ENCODE results near the gene QSOX2.

Gene QSOX2

DNA sequence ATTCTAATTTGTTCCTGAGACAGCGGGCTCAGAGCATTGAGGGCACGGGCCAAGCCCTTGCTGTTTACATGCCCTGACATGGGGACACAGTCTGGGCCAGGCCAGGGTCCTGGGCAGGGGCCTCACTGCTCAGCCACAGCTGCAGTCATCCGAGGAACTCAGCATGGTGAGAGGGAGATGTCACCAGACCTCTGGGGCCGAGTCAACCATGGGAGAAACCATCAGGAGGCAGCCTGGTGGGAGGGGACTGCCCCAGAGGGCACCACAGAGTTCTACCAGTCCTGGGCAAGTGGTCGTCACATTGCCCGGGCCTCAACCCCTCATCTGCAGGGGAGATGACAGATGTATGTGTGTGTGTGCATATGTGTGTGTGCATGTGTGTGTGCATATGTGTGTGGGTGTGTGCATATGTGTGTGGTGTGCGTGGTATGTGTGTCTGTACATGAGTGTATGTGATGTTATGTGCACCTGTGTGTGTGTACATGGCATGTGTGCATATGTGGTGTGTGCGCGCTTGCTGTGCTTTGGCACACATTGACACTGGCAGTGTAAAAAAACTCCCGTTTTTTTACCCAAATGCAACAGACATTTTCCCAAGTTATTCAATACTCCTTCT, 84.5 kb downstream of the QSOX2 start:
- DNase-seq (ENCODE audit: extremely low read depth, low read depth): no peak
- TF ChIP-seq, protein P1, sequence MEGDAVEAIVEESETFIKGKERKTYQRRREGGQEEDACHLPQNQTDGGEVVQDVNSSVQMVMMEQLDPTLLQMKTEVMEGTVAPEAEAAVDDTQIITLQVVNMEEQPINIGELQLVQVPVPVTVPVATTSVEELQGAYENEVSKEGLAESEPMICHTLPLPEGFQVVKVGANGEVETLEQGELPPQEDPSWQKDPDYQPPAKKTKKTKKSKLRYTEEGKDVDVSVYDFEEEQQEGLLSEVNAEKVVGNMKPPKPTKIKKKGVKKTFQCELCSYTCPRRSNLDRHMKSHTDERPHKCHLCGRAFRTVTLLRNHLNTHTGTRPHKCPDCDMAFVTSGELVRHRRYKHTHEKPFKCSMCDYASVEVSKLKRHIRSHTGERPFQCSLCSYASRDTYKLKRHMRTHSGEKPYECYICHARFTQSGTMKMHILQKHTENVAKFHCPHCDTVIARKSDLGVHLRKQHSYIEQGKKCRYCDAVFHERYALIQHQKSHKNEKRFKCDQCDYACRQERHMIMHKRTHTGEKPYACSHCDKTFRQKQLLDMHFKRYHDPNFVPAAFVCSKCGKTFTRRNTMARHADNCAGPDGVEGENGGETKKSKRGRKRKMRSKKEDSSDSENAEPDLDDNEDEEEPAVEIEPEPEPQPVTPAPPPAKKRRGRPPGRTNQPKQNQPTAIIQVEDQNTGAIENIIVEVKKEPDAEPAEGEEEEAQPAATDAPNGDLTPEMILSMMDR (IDR thresholded peaks at IDR 0.05; ENCODE audit: low read depth, low read length): no peak

DNA sequence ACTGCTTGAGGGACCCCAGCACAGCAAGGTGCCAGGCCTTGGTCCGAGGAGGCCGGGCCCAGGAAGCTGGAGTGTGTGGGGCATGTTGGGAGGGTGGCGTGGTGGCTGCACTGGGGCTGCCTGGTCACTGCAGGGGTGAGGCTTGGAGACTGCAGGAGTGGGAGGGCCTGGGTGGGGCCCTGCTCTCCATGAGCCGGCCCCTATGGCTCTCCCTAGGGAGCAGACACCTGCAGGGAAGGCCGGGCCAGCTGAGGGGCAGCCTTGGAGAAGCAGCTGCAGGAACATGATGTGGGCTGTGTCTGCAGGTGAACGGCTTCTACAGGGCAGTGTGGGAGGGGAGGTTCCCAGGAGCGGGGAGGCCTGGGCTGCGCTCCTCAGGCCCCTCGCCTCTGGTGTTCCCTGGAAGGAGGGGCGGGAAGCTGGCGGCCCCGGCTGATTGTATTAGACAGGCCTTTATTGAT, 85.2 kb downstream of the QSOX2 start:
- no peak for DNase-seq (ENCODE audit: extremely low read depth, low read depth)
- TF ChIP-seq, protein P1 (IDR thresholded peaks at IDR 0.05; ENCODE audit: low read depth, low read length): no peak

DNA sequence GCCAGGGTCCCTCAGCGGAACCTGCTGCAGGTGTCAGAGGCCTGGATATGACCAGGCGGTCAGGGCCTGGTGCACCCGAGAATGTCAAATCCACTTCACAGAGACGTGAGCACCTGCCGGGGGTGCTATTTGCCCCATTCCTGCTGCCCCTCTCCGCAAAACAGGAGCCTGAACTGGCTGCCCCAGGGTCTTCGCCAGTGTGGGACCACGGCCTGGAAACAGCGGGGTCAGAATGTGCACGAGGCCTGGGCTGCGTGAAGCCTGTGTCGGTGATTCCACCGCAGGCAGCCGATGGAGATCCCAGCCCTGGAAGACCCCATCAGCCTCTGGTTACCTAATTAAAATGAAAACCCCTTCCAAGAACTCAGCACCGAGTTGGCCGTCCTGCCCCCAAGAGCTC, 85.8 kb downstream of the QSOX2 start:
- DNase-seq (ENCODE audit: extremely low read depth, low read depth): no peak
- TF ChIP-seq, protein P1 (IDR thresholded peaks at IDR 0.05; ENCODE audit: low read depth, low read length): no peak

DNA sequence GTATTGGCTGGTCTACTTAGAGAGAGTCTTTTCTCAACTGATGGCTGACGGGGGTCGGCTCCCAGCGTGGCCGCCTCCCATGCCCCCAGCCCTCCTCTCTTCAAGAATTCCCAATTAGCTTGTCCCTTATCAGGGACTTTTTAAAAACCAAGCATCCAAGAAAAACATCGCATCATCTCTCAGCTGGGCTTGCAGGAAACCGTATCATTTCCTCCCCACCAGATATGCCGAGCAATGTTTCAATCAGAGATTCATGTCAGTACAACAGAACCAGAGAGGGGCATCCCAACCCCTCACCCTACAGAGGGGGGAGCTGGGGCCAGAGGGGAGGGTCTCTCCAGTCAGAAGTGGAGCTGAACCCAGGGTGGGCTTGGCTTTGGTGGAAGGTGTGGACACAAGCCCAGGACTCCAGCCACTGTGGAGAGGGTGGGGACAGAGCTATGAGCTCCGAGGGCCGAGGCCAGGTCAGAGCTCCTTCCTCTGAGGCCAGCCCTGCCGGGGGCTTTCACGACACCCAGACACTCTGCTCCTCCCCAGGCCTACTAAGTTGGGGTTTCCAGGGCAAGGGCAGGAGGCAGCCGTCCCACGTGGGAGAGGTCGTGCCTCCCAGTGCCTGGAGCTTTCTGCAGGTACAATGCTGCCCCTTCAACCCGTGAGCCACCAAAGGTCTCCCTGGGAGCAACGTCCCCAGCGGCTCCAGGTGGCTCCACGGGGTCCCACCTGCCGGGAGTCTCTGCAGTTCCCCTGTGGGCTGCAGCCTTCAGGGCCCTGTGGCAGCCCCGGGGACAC, 87.9 kb downstream of the QSOX2 start:
- DNase-seq (ENCODE audit: extremely low read depth, low read depth): no peak
- TF ChIP-seq, protein P1 (IDR thresholded peaks at IDR 0.05; ENCODE audit: low read depth, low read length): no peak

Data from AG09319 (cell line).